HG03064 (cell line): ENCODE results near the gene C17orf75.

Experiments used
- ATAC-seq: cut with Tn5 transposase; IDR thresholded peaks from one replicate; pipeline ENCODE4 v1.9.1; 2021; ENCODE audit warnings: low read depth; ENCODE audit not compliant: unreplicated experiment

The C17orf75 gene

GRCh38 chr17:32311028-32311536 lies 30.9 kb downstream of the C17orf75 start:
- no peak for ATAC-seq

DNA sequence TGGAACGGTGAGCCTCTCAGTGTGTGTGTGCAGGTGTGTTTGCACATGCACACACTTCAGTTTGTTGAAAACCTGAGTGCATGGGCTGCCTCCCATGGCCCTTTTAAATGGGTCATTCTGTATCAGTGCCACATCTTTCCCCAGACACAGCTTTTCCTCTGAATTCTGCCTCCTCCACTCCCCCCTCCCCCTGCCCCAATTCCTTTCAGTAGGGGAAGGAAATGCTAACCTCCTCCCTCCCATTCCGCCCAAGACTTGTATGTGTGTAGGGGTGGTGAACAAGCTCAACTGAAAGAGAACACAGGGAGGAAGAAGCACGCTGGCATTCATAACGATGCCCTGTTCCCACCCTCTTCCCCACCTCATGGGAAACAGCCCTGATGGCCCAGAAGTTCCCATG lies 34.3 kb downstream of the C17orf75 start:
- no peak for ATAC-seq

- no peak for ATAC-seq
Measured at GRCh38 chr17:32305049-32305448, 36.9 kb downstream of the C17orf75 start.

GRCh38 chr17:32303781-32304288 lies 38.1 kb downstream of the C17orf75 start:
- no peak for ATAC-seq

DNA sequence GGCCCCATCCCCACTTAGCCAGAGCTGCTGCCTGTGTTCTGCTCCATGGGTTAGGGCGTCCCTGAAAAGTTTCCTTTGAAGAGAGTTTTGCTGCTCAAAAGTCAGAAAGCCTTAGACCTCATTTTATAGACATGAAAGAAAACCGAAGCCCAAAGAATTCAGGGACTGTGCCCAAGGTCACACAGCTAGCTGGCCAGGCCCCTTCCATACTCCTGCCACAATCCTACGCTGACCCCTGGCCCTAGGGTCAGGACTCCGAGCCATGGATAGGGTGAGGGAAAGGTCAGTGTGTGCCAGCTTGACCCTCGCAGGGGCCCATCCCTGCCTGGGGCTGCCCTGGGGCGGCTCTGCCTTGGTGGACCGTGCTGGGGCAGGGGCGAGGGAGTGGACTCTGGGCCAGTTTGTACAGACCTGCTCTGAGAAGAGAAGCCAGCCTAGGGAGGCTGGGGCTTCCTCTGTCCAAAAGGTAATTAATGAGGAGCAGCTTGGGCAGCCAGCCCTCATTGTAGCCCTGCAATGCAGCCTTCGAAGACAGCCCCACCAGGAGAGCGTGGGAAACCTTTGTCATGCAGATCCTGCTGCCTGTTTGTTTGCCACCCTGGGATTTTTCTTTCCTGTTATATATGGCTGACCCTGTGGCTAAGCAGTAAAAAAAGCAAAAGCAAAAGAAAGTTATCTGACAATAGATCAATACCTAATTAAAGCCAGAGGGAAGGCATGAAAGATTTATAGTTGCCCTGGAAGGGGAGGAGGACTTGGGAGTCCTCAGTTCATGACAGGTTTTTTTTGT lies 38.9 kb downstream of the C17orf75 start:
- no peak for ATAC-seq

- no peak for ATAC-seq
Measured at GRCh38 chr17:32302037-32302436, 39.9 kb downstream of the C17orf75 start.

- ATAC-seq, result no peak
Measured at GRCh38 chr17:32299580-32300164, 42.3 kb downstream of the C17orf75 start.

DNA sequence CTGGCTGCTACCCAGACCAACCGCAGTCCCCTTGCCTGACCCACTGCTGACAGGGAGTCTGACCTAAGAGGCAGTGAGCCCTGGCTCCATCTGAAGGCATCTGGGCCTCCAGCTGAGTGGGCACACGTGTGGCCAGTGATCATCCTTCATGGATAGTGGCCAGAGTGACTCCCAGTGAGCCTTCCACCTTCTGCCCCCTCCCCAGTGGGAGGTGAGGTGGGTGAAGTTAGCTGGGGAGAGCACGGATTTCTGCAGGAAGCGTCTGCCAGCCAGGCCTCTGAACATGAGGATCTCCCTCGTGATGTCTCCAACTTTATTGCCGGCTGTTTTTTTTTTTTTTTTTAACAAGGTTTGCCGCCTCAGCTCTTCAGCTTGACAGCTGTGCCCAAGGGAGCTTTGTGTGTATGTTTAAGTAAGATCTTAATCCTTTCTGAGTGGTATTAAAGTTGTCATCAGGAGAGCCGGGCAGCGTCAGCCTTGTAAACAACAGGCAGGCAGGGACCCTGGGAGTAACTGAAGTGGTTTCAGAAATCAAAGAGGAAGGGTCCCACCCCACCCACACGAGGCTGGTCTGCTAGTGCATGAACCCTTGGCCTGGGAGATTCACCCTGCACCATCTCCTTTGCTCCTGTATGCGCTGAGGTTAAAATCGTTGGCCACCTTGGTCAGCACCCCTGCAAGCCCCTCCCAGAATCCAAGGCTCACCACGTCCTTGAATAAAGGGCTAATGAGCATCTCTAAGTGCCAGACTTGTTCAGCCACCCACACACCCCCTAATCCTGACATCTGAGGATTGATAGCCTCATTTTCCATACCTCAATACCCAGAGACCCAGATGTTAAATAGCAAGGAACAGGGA lies 43.0 kb downstream of the C17orf75 start:
- ATAC-seq, result no peak

- ATAC-seq, result no peak
Measured at GRCh38 chr17:32298298-32298697, 43.7 kb downstream of the C17orf75 start.

GRCh38 chr17:32297860-32298259 lies 44.1 kb downstream of the C17orf75 start:
- ATAC-seq, result no peak

DNA sequence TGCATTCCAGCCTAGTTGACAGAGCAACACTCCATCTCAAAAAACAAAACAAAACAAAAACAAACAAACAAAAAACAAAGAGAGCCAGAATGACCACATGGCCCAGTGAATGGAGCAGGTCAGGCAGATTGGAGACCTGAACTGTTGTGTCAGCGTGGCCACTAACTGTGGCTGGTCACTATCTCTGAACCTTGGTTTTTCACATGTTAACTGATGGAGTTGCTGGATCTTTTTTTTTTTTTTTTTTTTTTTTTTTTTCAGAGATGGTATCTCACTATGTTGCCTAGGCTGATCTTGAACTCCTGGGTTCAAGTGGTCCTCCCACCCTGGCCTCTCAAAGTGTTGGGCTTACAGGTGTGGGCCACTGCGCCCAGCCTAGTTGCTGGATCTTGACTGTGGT lies 44.5 kb downstream of the C17orf75 start:
- no peak for ATAC-seq

- no peak for ATAC-seq
Measured at GRCh38 chr17:32292094-32292493, 49.9 kb downstream of the C17orf75 start.

DNA sequence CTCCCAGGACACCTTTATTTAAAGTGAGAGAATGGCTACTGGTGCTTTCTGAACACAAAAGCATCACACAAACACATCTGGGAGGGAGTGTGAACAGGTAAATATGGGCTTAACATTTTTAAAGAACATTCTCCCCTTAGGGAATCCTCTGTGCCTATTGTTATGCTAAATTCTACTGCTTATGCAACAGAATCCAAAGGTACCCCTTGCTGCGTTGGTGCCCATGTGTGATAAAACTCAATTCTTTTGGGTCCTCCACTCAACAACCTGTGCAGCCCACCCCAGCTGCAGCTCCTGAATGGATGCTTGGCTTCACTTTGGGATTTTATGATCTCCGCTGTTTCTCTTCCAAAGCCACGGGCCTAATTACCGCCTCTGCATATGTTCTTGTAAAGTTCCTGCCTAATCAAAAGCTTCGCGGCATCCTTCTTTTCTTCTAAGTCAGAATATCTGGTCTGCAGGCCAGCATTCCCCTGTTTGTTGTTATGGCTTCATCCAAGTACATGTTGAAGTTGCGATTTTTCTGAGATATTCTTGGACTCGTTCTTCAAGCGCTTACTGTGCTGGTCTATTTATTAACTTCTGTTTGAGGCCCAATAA lies 52.4 kb downstream of the C17orf75 start:
- ATAC-seq, result no peak

- ATAC-seq, result no peak
Measured at GRCh38 chr17:32288615-32289014, 53.4 kb downstream of the C17orf75 start.

DNA sequence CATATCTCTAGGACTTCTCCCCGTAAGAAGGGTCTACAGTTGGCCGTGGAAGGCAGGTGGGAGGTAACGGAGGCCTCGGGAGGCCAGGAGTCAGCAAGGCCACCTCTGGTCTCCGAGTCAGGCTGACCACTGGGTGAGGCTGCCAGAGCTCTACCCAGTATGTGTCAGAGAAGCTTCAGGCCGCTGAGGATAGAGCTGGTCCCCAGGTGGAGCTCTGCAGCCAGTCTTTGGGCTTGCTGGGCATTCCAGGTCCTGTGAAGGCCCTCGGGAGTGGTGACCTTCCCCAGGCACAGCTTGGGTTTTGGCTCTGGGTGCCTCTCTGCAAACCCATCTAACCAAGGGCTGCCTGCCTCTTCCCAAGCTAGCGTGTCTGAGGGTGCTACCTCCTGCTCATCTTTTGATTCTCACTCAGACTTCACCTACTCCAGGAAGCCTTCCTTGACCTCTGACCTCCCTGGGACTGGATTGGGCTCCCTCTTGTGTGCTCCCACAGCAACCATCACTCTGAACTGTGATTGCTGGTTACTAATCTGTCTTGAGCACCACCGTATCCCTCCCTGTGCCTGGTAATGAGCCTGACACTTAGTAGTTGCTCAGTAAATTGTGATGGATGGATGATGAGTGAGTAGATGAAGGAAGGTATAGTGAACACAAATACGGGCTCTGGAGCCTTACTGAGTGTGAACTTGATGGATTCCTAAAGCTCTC lies 54.0 kb downstream of the C17orf75 start:
- ATAC-seq, result no peak

GRCh38 chr17:32286518-32286900 lies 55.5 kb downstream of the C17orf75 start:
- ATAC-seq, result no peak

GRCh38 chr17:32285746-32286517 lies 56.0 kb downstream of the C17orf75 start:
- ATAC-seq, result no peak

DNA sequence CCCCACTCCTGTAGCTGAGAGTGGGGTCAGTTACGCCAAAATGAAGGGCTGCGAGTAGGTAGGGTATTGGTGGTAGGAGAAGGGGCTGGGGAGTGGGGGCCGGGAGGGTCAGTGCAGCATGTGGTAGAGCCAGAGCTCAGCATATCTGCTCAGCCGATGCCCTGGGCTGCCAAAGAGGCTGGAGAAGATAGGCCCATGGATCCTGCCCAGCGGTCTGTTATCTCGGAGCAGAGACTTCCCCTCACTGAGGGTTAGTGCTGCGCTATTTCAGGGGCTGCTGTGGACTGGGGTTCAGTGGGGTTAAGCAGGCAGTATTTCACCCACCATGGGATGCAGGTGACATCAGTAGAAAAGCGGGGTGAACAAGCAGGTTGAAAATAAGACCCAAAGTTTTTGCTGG lies 56.7 kb downstream of the C17orf75 start:
- no peak for ATAC-seq

DNA sequence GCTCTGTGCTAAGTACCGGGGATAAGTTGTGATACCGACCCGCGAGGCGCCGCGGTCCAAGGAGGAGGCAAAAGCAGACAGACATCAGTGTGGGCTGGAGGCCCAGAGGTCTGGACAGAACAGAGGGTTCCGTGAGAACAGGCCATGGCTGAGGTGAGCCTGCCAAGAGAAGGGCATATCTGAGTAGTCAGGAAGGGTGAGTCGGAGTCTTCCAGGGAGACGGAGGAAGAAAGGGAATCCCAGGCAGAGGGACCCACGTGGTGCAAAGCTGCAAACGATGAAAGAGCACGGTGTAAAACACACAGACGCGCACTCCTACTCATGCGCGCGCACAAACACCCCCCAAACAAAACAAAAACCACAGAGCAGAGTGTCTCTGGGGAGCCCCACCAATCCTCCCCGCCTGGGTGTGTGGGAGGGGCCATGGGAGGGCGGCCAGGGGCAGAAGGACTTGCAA lies 58.2 kb downstream of the C17orf75 start:
- no peak for ATAC-seq
